K562 (cell line): ENCODE results near the gene IL17REL. TPM values are rescaled to one million over a fixed set of nuclear protein-coding genes. Genes with fewer than 3 reads are reported as not detected.

Experiments
- ATAC-seq: fragments of 200-7000 bp; cut with Tn5 transposase; 3 replicates; pipeline ENCODE4 v1.9.1; 2020; ENCODE audit warnings: moderate library complexity
- BruUV-seq: library from RNA; stranded (reverse); fragments of 400-500 nt; replicated peaks from 2 replicates; lab custom pipeline; 2021; lab: Mats Ljungman, UMichigan
- CTCF ChIA-PET: fragments of 300-600 bp; formaldehyde crosslinking; extraction: SDS; loops from one replicate; lab custom pipeline; 2021; ENCODE audit warnings: low intra/inter-chr PET ratio; lab: Yijun Ruan, JAX
- POLR2A ChIA-PET: fragments of 300-600, 350-650 bp; sonication (Branson Sonifier 250); formaldehyde crosslinking; extraction: SDS; loops from one replicate; lab custom pipeline; 2021; ENCODE audit warnings: antibody characterized with exemption, inconsistent platforms; lab: Yijun Ruan, JAX
- DNase-seq, 4 experiments: peaks; one replicate each; pipeline versions ENCODE4 v3.0.0 to v3.0.0-alpha.2; 2011 to 2018; ENCODE audit warnings: low spot score in 3 of 4, mixed read lengths in 3 of 4; ENCODE audit errors: extremely low read depth in 1 of 4
- FAIRE-seq: peaks from 2 replicates; lab custom pipeline; 2011; peaks lifted over from hg19 to GRCh38; lab: Jason Lieb, UNC
- H2AFZ ChIP-seq: 2 replicates; pipeline ENCODE4 v1.6.0; 2011; ENCODE audit warnings: low read depth, low read length, control low read depth, inconsistent platforms
- H3K27ac ChIP-seq: fragments of 200-600 bp; 3 replicates; pipeline ENCODE4 v1.8.0; 2011; ENCODE audit warnings: low read depth, mild to moderate bottlenecking, control low read depth, inconsistent platforms, low read length, moderate library complexity, mixed read lengths; ENCODE audit errors: extremely low read depth
- H3K27me3 ChIP-seq, 2 experiments: fragments of 300-600 bp in 1 of 2; 2 replicates in 1 of 2; 3 replicates in 1 of 2; pipeline versions ENCODE4 v1.6.0 to v1.8.0; 2011; ENCODE audit warnings: inconsistent platforms in 2 of 2, low read length in 2 of 2, mild to moderate bottlenecking in 1 of 2, mixed read lengths in 1 of 2, moderate library complexity in 1 of 2; ENCODE audit not compliant: control insufficient read depth in 2 of 2, insufficient read depth in 2 of 2
- H3K36me3 ChIP-seq: fragments of 300-600 bp; 3 replicates; pipeline ENCODE4 v1.8.0; 2011; ENCODE audit warnings: mild to moderate bottlenecking, low read length, inconsistent platforms; ENCODE audit not compliant: control insufficient read depth, insufficient read depth
- H3K4me1 ChIP-seq, 2 experiments: fragments of 200-600 bp in 1 of 2; replicated peaks in 1 of 2; 2 replicates in 1 of 2; 3 replicates in 1 of 2; pipeline versions ENCODE4 v1.5.1 to v1.8.0; 2011; ENCODE audit warnings: inconsistent platforms in 2 of 2, low read length in 2 of 2, mild to moderate bottlenecking in 1 of 2, mixed read lengths in 1 of 2, moderate library complexity in 1 of 2; ENCODE audit not compliant: control insufficient read depth in 2 of 2, insufficient read depth in 2 of 2
- H3K4me2 ChIP-seq: 2 replicates; pipeline ENCODE4 v1.6.1; 2011; ENCODE audit warnings: low read length, control low read depth, inconsistent platforms, mixed read lengths; ENCODE audit not compliant: insufficient read depth
- H3K4me3 ChIP-seq: fragments of 200-600 bp; sonication (generic), shearing (Covaris generic); 2 replicates; pipeline ENCODE4 v1.5.1; 2016; ENCODE audit warnings: control low read depth, inconsistent platforms
- H3K79me2 ChIP-seq: fragments of 200-600 bp; 3 replicates; pipeline ENCODE4 v1.8.0; 2011; ENCODE audit warnings: low read length, inconsistent platforms; ENCODE audit not compliant: control insufficient read depth, insufficient read depth
- H3K9ac ChIP-seq, 2 experiments: 2 replicates each; pipeline versions ENCODE4 v1.6.0 to v1.6.1; 2011; ENCODE audit warnings: low read depth in 2 of 2, low read length in 2 of 2, control low read depth in 1 of 2, inconsistent platforms in 1 of 2, mild to moderate bottlenecking in 1 of 2, mixed read lengths in 1 of 2; ENCODE audit not compliant: insufficient read depth in 1 of 2
- H3K9me1 ChIP-seq: one replicate; pipeline ENCODE4 v1.6.0; 2011; ENCODE audit warnings: inconsistent platforms, mild to moderate bottlenecking, low read length, moderate library complexity; ENCODE audit not compliant: control insufficient read depth, insufficient read depth
- H3K9me3 ChIP-seq: replicated peaks from 2 replicates; pipeline ENCODE4 v1.5.1; 2011; ENCODE audit warnings: low read depth, low read length, inconsistent platforms; ENCODE audit not compliant: control insufficient read depth, insufficient read depth
- H4K20me1 ChIP-seq: replicated peaks from 2 replicates; pipeline ENCODE4 v1.6.1; 2011; ENCODE audit warnings: low read length, inconsistent platforms, mixed read lengths; ENCODE audit not compliant: control insufficient read depth, insufficient read depth
- POU5F1 ChIP-seq: fragments of 150-350 bp; IDR thresholded peaks from 2 replicates; pipeline ENCODE4 v1.6.1; 2014; ENCODE audit warnings: borderline replicate concordance, low read length, low read depth, mild to moderate bottlenecking; ENCODE audit not compliant: partially characterized antibody
- ZBTB43 ChIP-seq: sonication (generic); formaldehyde crosslinking; IDR thresholded peaks from 2 replicates; pipeline ENCODE4 v1.8.0; 2023; ENCODE audit warnings: mild to moderate bottlenecking, missing genetic modification reagents
- WGBS: fragments of 100-300 bp; shearing (Covaris generic); methylation state at CpG from one replicate; pipeline ENCODE4 v1.1.6; 2016; ENCODE audit warnings: low coverage, mixed read lengths; ENCODE audit not compliant: insufficient coverage; ENCODE audit errors: missing lambda C conversion rate; 5-methylcytosine and 5-hydroxymethylcytosine counted together
- in situ Hi-C: fragments of 300-500 bp; cut with MboI; formaldehyde crosslinking; loops from 4 replicates; pipeline ENCODE4 v1.15.0; 2018; ENCODE audit warnings: inconsistent platforms, mixed read lengths
- intact Hi-C: fragments of 100-400 bp; cut with micrococcal nuclease; formaldehyde crosslinking; loops from 2 replicates; pipeline ENCODE4 v1.14.2; 2022
- polyA plus RNA-seq, 8 experiments: library from polyadenylated mRNA; depleted of rRNA in 4 of 8; stranded (reverse) in 5 of 8; unstranded in 3 of 8; fragments of >200 nt; fragmentation: Nextera tagmentation in 2 of 8; fragmentation: Illumina TruSeq in 1 of 8; extraction: Ambion mirVana in 2 of 8; extraction: Trizol in 1 of 8; gene quantifications; 2 replicates each; pipeline versions ENCODE4 v1.2.1 to v1.2.3, GENCODE V29; 2011 to 2014; ENCODE audit warnings: inconsistent platforms in 1 of 8, missing spikeins in 1 of 8
- total RNA-seq, 7 experiments: library from RNA; depleted of rRNA in 6 of 7; stranded (reverse); fragments of >200 nt in 6 of 7; fragmentation: Illumina TruSeq in 2 of 7; extraction: Trizol in 2 of 7; gene quantifications; 2 replicates each; pipeline versions ENCODE4 v1.2.1 to v1.2.3, GENCODE V29; 2011 to 2021; ENCODE audit warnings: low replicate concordance in 1 of 7

The IL17REL gene
- total and polyA plus RNA-seq, 9 of the 15 experiments (the other 6 are each of a cell fraction or from before 2014, with no cell fraction given), result 0.05 to 0.42 (median 0.11) TPM; not detected in 4

DNA sequence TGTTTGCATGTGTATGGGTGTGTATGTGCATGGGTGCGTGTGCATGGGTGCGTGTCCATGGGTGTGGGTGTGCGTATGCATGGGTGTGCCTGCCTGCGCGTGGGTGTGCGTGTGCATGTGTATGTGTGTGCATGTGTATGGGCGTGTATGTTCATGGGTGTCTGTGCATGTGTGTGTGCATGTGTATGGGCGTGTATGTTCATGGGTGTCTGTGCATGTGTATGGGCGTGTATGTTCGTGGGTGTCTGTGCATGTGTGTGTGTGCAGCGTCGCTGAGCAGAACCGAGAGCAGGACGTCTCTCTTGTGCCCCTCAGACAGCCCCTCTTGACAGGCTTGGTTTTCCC, 13.9 kb downstream of the IL17REL start:
- Histone ChIP-seq H3K9me1 (no peaks in the 10 kb centered on the region), H3K9me3 (no peaks in the 10 kb centered on the region)
- POLR2A ChIA-PET, result no interaction called here
- no peak for DNase-seq
- TF ChIP-seq POU5F1 (no peak), ZBTB43 (CRISPR knock-in tag) (peak; percentile 85; the same call in 1 of the 2 replicates)
- TF ChIP-seq, all 486 proteins: peak for 1
- Histone ChIP-seq H3K27me3 (no peaks in the 10 kb centered on the region), H3K27ac (no peak overlapping the region), H2AFZ (no peak overlapping the region), H3K4me3 (no peak overlapping the region), H4K20me1 (no peaks in the 10 kb centered on the region), H3K4me1 (peaks cover 0 to 77% of the 10 kb centered on the region in 2 experiments; a peak in 3 of 5 replicates), H3K4me2 (peak overlapping the region; percentile 85), H3K79me2 (no peaks in the 10 kb centered on the region), H3K36me3 (no peaks in the 10 kb centered on the region), H3K9ac (peak overlapping the region in 1 of 2 experiments; percentile 94; a peak in 1 of 4 replicates)
- intact Hi-C loops (no loop called here), in situ Hi-C loops (no loop called here)
- FAIRE-seq, result no peak
- CTCF ChIA-PET, result no interaction called here
- ATAC-seq, result no peak
- WGBS, result 39% methylated on average over 5 of the region's 14 CpGs
- BruUV-seq, result no TSS peak
